Pons (tissue), 1 donor: ENCODE measurements around the gene ABHD17C.

Source experiments
- DNase-seq: peaks from one replicate; pipeline ENCODE4 v3.0.0-alpha.2; 2016; ENCODE audit warnings: low spot score

The ABHD17C gene

GRCh38 chr15:80689716-80690115 lies 5.4 kb upstream of the ABHD17C start:
- no peak for DNase-seq

- no peak for DNase-seq
Measured at GRCh38 chr15:80691575-80691974, 3.5 kb upstream of the ABHD17C start.

- peak; percentile 36 for DNase-seq
Measured at GRCh38 chr15:80693682-80694610, 1.2 kb upstream of the ABHD17C start.

GRCh38 chr15:80694611-80695098 lies 455 bp upstream of the ABHD17C start:
- DNase-seq: peak; percentile 17

GRCh38 chr15:80695911-80696661 lies 976 bp downstream of the ABHD17C start:
- no peak for DNase-seq

- DNase-seq: no peak
Measured at GRCh38 chr15:80697075-80697685, 2.1 kb downstream of the ABHD17C start.

GRCh38 chr15:80698676-80699075 lies 3.6 kb downstream of the ABHD17C start:
- no peak for DNase-seq

GRCh38 chr15:80699981-80700380 lies 4.9 kb downstream of the ABHD17C start:
- no peak for DNase-seq

GRCh38 chr15:80701676-80702311 lies 6.7 kb downstream of the ABHD17C start:
- no peak for DNase-seq

- DNase-seq: no peak
Measured at GRCh38 chr15:80703081-80703480, 8.0 kb downstream of the ABHD17C start.

- no peak for DNase-seq
Measured at GRCh38 chr15:80703965-80704364, 8.9 kb downstream of the ABHD17C start.

- no peak for DNase-seq
Measured at GRCh38 chr15:80706161-80706560, 11.1 kb downstream of the ABHD17C start.

GRCh38 chr15:80709542-80709941 lies 14.4 kb downstream of the ABHD17C start:
- no peak for DNase-seq

- no peak for DNase-seq
Measured at GRCh38 chr15:80710635-80711554, 15.8 kb downstream of the ABHD17C start.

GRCh38 chr15:80711886-80712285 lies 16.8 kb downstream of the ABHD17C start:
- no peak for DNase-seq

- DNase-seq: no peak
Measured at GRCh38 chr15:80712956-80713355, 17.8 kb downstream of the ABHD17C start.

- no peak for DNase-seq
Measured at GRCh38 chr15:80721476-80721875, 26.4 kb downstream of the ABHD17C start.

GRCh38 chr15:80722811-80723210 lies 27.7 kb downstream of the ABHD17C start:
- DNase-seq: no peak

- no peak for DNase-seq
Measured at GRCh38 chr15:80727196-80727595, 32.1 kb downstream of the ABHD17C start.

GRCh38 chr15:80727596-80727995 lies 32.5 kb downstream of the ABHD17C start:
- DNase-seq: no peak

GRCh38 chr15:80730387-80730786 lies 35.3 kb downstream of the ABHD17C start:
- DNase-seq: no peak
